Sciatic nerve (tissue), 2 donors: ENCODE data around the gene SLC6A20. TPM values are rescaled to one million over a fixed set of nuclear protein-coding genes. Genes with fewer than 3 reads are reported as not detected.

Source experiments
- ATAC-seq: fragments of 200-7000 bp; cut with Tn5 transposase; one replicate; pipeline ENCODE4 v1.9.1; 2020; ENCODE audit warnings: mild to moderate bottlenecking, moderate library complexity
- DNase-seq: peaks from one replicate; pipeline ENCODE4 v3.0.0-alpha.2; 2020; ENCODE audit warnings: low spot score
- intact Hi-C: fragments of 100-400 bp; cut with DNase I; formaldehyde crosslinking; loops from one replicate; pipeline ENCODE4 v1.14.2; 2022
- total RNA-seq: library from RNA; stranded (reverse); fragmentation: NEBNext Ultra II Directional; extraction: Animal tissue kit (Norgen Biotek cat#: 25700); gene quantifications from one replicate; pipeline ENCODE4 v1.2.1, GENCODE V29; 2021
- donor health status: DM: no; HTN: no; CAD: no.
- donor health status: DM: no; HTN: no; CAD: no.

The SLC6A20 gene
- total RNA-seq, 1 donor from 2014 or later: 8.2 TPM

DNA sequence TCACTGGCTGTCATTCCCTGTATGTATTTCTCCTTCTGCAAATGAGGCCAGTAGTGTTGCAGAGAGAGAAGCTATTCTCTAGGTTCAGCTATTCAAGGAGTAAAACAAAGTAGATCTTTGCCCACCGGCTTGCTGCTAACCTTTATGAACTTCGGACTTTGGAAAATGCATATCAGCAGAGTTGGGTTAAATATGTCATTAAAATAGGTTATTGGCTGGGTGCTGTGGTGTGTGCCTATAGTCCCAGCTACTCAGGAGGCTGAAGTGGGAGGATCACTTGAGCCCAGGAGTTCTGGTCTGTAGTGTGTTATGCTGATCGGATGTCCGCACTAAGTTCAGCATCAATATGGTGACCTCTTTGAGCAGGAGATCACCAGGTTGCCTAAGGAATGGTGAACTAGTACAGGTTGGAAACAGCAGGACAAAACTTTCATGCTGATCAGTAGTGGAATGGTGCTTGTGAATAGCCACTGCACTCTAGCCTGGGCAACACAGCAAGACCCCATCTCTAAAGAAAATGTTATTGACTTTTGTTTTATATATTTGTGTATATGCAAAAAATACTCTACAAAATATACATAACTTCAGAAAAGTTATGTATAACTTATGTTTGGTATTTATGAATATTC lies 53.8 kb downstream of the SLC6A20 start:
- DNase-seq (no peak), ATAC-seq (no peak)
- intact Hi-C loops: no loop called here

DNA sequence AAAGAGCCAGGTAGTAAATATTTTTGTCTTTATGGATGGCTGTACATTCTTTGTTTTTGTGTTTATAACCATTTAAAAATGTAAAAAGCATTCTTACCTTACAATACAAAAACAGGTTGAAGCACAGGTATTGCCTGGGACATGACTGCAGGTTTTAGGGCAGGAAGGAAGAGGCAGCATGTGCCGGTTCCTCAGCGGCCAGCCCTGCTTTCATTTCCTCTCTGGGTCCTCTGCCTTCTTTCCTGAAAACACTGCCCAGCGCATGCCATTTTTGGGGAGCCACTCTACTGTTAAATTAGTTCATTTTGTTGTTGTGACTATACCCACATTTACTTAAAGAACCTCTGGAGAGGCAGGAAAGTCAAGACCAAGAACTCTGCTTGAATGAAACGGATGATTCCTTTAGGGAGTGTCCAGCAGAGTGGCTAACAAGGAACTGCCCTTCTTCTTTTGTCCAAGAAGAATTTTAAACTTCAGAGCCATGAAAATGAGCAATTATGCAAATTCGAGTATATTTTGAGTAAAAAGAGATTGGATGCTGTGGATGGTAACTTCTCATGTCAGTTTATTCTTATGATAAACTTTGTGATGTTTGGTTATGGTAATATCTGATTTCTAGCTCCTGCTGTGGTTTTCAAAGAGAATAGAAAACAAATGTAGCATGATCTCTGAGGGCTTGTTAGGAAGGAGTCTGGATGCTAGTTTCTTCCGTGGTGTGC lies 54.4 kb downstream of the SLC6A20 start:
- intact Hi-C loops: no loop called here
- ATAC-seq (no peak), DNase-seq (no peak)

GRCh38 chr3:45741247-45741646 lies 55.1 kb downstream of the SLC6A20 start:
- intact Hi-C loops: no loop called here
- DNase-seq: no peak
- ATAC-seq: no peak

DNA sequence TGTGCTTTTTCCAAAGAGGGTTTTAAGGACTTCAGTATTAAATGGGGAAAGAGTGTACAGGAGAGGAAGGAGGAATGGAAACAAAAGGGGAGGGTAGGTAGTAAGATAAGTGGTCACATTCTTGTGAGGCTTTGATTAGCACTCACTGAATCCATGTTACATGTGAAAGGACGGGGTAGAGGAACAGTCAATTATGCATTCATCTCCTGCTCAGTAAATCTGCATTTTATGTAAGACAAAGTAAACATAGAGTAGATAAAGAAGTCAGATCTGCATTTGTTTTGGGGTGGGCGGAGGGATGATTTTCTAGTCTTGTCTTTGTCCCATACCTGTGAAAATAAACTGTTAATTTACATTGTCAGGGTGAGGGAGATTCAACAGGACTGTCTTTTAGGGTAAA lies 56.3 kb downstream of the SLC6A20 start:
- intact Hi-C loops: no loop called here
- no peak for ATAC-seq

DNA sequence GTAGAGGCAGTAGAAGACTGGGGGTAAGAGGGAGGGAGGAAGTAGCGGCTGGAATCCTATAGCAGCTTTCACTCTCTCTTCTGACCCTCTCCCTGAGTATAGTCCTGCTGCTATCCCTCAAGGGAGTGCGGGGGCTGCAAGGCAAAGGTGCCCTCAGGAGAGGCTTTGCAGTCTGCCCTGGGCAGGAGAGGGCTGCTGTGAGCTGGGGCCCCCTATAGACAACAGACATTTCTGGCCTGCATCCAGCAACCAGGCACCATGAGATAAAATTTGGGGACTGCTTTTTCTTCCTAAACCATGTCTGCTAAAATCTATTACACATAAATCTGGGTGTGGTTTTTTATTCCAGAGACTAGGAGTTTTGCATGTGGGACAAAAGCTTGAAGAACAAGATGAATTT lies 59.1 kb downstream of the SLC6A20 start:
- DNase-seq (no peak), ATAC-seq (no peak)
- intact Hi-C loops: no loop called here

More for the DNA sequence above, 56.3 kb downstream of the SLC6A20 start:
- DNase-seq: no peak

DNA sequence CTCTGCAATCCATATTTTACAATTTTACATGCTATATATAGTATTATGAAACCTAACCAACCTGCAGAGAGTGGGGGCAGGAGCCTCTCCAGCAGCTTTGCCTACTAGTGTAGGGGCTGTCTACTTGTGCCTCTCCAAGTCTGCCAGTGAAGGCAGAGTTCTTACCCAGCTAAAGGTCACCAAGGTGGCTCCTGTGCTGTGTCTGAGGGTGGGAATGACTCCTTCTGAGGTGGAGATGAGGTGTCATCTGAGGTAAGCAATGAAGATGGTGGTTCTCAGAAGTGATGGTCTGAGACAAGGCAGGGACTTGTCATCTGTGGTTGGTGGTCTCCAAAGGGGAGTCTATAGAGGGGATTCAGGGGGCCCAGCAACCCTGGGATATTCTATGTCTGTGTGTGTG lies 59.6 kb downstream of the SLC6A20 start:
- ATAC-seq: no peak
- intact Hi-C loops: no loop called here
- no peak for DNase-seq

- ATAC-seq (no peak), DNase-seq (no peak)
- intact Hi-C loops: no loop called here
Measured at GRCh38 chr3:45730409-45731154, 65.8 kb downstream of the SLC6A20 start.

GRCh38 chr3:45729614-45730013 lies 66.7 kb downstream of the SLC6A20 start:
- intact Hi-C loops: no loop called here
- no peak for DNase-seq
- ATAC-seq: no peak

DNA sequence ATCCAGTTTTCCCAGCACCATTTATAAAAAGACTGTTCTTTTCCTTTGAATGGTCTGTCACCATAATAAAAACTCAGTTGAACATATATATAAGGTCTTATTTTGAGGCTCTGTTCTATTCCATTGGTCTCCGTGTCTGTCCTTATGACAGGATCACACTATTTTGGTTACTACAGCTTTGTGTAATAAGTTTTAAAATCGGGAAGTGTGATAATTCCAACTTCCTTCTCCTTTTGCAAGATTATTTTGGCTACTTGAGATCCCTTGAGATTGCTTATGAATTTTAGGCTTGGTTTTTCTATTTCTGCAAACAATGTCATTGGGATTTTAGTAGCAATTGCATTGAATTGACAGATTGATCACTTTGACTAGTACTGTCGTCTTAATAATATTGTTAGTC lies 71.4 kb downstream of the SLC6A20 start:
- intact Hi-C loops: no loop called here
- ATAC-seq: no peak
- DNase-seq: no peak

DNA sequence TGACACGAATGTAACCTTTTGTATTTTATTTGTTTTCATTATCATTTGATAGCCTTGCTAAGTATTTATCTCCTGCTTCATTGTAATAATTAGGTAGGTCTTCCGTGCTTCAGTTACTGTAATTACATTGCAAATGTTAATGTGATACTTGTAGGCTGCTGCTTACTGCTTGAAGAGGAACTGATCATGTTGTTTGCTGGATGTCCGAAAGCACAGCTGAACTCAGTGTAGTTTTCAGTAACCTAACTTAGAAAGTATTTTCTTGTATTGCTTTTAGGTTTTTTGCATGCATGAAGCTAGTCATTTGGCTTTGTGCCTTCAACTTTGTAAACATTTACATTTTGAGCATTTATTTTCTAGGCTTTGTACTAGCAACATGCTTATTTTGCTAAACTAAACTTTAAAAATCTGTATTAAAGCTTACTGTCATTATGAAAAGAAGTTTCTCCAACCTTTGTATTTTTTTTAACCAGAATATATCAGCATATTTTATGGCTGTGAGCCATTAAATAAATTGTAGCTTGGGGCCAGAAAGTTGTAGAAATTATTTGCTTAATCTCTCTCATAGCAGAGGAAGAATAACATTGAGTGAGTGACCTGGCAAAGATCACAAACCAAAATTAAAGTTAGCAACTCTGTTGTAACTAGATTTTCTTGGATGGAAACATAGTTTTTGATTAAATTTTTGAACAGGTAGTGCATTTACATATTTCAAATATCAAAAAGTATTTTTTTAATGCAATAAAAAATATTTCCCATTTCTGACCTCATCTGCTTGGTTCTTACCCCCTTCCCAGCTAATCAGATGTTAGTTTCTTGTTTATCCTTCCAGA lies 76.5 kb downstream of the SLC6A20 start:
- DNase-seq (no peak), ATAC-seq (no peak)
- intact Hi-C loops: no loop called here

GRCh38 chr3:45716790-45717336 lies 79.5 kb downstream of the SLC6A20 start:
- ATAC-seq: no peak
- no peak for DNase-seq
- intact Hi-C loops: no loop called here

DNA sequence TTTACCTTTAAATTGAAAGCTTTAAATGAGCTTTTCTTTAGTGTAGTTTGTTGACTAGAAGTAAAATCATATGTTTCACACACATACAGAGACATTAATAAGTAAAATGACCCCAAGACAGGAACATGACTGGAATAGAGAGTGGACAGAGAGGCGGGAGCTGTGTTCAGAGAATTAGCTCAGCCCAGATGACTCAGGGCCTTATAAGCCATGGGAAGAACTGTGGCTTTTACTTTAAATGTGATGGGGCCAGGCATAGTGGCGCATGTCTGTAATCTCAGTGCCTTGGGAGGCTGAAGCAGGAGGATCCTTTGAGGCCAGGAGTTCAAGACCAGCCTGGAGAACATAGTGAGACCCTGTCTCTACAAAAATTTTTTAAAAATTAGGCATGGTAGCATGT lies 80.4 kb downstream of the SLC6A20 start:
- ATAC-seq (no peak), DNase-seq (no peak)
- intact Hi-C loops: no loop called here

DNA sequence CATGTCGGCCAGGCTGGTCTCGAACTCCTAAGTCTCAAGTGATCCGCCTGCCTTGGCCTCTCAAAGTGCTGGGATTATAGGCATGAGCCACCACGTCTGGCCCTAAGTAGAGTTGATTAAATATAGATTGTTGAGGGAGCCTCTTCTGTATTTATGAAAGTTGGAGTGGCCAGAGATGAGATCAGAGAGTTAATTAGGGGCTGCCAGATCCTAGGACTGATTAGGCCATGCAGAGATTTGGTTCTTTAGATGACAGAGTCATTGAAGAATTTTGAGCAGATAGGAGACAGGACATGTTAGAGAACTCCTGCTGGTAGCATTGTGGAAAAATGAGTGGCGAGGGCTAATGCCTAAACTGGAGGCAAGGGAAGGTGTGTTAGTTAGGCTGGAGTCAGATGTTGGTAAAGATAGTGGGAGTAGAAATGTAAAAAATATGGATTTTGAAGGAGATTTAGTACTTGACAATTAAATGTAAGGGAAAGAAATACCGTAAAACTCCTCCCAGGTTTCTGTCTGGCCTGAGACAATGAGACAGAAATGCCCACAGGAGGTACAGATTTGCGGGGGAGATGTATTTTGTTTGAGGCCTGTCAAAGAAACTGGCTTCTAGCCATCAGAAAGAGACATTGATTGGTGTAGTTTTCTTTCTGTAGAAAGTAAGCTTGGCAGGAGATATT lies 83.8 kb downstream of the SLC6A20 start:
- ATAC-seq (no peak), DNase-seq (no peak)
- intact Hi-C loops: no loop called here

DNA sequence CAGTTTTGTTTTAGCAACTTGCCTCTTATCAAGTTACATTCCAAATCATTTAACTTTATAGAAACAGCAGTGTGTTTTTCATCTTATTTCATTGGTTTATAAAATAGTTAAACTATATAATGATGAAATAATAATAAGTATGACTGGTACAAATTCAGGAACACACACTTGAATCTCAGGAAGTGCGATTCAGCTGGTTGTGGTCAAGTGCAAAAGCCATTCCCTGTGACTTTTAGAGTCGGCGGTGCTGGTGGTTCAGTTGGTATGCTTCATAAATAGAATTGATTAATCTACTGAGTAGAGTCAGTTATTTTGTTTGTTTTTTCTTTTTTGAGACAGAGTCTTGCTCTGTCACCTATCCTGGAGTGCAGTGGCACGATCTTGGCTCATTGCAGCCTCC lies 84.4 kb downstream of the SLC6A20 start:
- intact Hi-C loops: no loop called here
- DNase-seq (no peak), ATAC-seq (no peak)

DNA sequence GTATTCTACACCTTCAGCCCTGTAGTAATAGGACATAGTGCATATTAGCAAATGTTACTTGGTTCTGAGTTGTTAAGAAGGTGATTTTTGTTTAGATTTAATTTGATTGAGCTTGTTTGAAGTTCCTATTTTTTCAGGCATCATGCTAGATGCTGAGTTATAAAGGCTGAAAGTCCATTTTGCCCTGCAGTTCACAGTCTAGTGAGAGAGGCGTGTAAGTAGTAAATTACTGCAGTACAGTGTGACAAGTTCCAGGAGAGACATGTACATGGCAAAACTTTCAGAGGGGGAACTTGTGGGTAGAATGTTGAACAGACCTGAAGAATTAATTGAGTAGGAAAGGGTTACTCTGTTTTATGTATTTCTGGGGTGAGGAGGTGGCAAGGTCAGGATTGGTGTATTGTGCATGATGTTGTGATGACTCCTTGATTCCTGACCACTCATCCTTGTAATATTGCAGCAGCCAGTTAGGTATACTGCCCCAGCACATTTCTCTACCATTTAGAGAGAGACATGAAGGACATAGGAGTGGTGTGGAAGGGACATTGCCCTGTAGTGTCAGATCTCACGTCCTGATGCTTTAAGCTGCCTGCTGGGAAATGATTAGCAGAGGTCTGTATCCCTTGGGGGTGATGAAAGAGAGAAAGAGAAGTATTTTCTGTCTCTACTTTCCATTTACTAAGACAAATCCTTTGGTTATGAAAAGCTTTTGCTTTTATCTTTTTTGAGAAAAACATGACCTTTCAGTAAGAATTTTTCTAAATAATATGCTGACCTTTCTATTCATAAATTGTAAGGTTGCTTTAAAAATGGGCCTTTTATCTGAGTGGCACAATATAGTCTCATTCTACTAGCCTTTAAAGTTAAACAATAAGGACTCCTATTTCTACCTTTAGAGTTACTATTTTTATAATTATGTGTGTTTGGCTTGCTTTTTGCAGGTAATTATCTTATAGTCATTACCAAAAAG lies 90.2 kb downstream of the SLC6A20 start:
- intact Hi-C loops: no loop called here
- DNase-seq (no peak), ATAC-seq (no peak)
